CD4-positive, alpha-beta T cell treated with Interleukin-15 for 4 hours (primary cell): Measurements from ENCODE around the gene LAGE3.
A peak's percentile ranks its signal among the peaks of the same experiment; 100 is the strongest.

Source experiments
- DNase-seq: peaks from one replicate; pipeline ENCODE4 v3.0.0-alpha.2; 2020; ENCODE audit warnings: low spot score

LAGE3 gene, protein sequence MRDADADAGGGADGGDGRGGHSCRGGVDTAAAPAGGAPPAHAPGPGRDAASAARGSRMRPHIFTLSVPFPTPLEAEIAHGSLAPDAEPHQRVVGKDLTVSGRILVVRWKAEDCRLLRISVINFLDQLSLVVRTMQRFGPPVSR

DNA sequence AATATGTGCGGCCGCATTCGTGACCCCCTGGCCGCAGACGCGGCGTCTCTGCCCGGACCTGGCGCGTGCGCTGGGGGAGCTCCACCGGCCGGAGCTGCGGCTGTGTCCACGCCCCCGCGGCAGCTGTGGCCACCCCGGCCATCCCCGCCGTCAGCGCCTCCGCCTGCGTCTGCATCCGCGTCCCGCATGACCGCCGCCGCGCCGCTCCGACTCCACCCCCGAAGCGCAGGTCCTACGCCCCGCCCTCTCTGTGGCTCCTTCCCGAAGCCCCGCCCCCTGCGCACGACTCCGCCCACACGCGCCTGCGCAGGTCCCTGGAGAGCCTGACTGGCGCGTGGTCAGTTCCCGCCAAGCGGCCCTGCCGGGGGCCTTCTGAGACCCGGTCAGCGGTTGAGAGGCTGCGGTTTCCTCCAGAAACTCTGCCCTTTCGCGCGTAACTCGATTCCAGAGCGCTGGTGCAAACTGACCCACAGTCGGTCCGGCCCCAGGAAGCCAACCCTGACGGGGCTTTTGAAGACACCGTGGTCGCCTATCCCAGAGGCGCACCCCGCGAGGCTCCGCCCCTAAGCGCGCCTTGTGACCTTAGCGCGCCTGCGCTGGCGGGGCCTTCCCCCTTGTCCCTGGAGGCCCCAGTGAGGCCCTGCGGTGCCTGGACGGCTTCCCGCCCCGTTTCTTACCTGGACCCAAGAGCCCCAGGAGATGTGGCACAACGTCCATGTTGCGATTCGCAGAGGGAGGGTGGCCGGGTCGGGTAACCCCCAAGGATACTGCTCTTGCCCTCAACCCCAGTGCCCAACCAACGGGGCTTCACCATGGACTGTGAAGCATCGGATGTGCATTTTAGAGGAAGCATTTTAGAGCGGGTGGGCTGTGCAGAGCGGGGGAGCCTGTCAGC lies at the start of gene LAGE3:
LAGE3 (minus strand) TSS at position 554 of the 895 bp plus-strand sequence; CDS start at position 188, 366 bp downstream.
- DNase-seq: peak; percentile 94

DNA sequence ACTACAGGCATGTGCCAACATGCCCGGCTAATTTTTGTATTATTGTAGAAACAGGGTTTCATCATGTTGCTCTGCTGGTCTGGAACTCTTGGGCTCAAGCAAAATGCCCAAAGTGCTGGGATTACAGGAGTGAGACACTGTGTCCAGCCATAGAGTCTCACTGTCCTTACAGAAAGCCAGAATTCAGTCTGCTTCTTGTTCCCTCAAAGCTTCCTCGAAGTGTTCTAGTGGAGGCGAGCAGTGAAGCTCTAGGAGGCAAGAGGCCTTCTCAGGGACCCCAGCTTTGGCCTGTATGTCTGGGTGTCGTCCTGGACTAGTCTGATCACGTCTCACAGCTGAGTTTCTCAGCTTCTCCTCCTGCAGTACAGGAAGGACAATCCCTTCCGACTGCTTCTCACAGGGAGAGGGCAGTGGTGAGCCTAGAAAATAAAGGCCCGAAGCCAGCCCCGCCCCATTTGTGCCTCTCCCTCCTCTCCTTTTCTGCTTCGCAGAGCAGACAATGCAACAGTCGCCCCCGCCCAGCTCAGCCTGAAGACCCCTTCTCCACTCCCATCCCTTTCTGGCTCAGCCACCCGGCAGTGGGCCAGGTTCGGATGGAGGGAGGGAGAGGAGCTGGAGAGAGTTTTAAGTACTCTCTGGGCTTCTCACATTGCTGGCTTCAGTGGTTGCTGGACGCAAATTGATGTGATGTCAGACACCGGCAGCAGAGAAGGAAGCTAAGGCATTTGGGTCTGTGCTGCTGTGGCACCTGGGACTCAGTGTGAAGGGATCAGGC lies 48.0 kb upstream of the LAGE3 start:
- DNase-seq: peak; percentile 60

DNA sequence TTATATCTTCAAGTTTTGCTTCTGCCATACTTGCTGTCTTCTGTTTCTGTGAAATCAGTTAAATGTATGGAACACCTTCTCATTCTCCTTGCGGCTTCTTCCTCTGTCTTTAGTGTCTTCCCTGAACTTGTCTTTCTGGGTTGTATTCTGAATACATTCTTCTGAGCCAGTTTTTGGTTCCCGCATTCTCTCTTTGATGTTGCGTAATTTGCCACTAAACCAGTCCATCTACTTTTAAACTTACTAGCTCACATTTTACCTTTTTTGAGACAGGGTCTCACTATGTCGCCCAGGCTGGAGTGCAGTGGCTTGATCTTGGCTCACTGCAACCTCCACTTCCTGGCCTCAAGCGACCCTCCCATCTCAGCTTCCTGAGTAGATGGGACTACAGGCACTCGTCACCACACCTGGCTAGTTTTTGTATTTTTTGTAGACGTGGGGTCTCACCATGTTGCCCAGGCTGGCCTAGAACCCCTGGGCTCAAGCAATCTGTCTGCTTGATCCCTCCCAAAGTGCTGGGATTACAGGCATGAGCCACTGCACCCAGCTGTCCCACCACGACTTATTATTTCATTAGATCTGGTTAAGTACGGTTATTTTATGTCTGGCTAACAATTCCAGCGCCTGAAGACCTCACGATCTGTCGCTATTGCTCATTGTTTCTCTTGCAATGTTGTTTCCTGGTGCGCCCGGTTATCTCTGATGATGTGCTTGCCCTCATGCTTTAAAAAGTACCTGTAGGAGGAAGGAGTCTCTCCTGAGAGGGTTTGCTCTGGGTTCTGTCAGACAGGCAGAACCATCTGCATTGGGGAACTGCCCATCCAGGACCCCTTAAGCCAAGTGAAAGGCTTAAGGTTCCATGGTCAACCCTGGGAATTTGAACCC lies 46.8 kb upstream of the LAGE3 start:
- no peak for DNase-seq

DNA sequence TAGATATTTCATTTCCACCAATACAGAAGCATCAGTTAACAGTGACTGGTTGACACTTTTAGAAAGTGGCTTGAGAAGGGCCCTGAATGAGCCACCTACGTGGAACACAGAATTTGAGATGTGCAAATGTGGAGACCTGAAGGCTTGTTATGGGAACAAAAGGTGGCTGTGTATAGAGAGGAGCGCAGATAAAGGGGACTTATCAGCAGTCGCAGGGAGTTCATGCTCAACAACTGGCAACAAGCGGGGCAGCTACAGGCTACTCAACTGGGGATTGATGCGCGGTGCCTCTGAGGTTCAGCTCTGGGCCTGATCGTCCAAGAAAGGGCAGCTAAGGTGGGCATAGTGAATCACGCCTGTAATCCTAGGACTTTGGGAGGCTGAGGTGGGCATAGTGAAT lies 40.3 kb upstream of the LAGE3 start:
- no peak for DNase-seq

DNA sequence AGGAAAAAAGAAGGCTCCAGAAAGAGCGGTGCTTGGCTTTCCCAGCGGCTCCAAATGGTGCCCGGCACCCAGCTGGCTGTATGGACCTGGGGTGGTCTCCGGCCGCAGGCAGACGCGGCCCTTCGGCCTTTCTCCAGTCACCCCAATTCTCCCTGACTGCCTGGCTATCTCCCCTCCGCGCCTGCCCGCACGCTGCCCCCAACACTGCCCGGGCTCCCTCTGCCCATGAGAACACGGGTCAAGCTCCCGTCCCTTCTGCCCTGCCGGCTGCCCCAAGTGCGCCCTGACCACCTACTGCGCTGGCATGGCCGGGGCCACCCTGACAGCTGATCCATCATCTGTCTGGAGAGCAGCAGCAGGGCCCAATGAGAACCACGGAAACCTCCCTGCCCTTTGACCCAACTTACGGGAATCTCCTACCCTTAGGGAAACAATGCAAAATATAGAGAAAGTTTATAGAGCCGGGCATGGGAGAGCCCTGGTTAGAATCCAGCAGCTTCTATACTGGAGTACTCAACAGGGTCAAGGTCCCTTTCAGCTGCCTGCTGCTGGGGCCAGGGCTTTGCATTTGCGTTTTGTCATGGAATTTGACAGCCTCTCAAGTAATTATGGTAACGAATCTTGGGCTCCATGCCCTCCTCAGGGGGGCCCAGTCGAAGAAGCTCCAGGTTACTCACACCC lies 38.2 kb upstream of the LAGE3 start:
- DNase-seq: no peak

DNA sequence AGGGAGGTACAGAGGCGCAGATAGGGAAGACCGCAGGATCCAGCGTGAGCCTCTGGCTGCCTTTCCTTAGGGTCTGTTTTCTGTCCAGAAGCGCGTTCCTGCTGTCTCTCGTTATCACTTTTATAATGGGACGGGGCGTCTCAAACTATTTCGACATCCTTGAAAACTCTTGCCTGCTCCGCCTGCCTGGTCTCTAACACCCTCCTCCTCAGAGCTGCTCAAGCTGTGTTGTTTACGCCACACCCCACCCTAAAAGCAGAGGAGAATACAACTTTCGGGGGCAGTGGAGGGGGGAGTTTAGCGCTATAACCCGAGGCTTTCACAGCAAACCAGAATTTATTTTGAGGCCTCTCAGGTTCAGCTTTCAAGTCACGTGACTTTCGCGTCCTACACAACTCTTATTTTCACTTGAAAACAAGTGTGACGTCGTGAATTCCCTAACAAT lies 37.6 kb upstream of the LAGE3 start:
- DNase-seq: peak; percentile 14

DNA sequence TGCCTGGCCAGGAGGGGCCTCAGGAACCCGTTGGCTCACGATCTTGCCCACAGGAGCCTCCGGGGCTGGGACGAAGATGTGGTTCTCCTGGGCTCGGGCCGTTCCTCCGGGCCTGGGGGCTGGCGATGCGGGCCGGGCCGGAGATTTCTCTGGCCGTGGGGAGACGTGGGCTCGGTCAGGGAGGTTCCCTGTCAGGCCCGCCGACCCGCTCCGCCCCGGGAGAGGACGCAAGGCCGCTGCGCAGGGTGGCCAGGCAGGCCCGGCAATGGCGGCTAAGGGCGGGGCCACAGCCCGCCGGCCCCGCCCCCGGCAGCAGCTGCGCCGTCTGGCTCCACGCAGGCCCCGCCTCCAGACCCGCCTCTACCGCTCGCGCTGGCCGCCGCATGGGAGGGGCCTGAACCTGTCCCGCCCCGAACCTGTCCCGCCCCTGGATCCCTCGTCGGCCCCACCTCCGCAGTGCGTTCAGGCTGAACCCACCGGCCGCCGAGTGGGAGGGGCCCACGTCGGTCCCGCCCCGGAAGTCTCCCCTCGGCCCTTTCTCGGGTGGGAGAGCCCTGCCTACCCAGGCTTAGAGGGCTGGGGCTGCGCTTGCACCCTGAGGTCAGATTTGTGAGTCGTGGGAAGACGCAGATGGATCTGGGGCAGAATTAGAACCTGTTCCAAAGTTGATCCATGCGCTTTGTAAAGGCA lies 37.0 kb upstream of the LAGE3 start, which contains the start of gene FAM3A:
FAM3A (minus strand) TSS at position 267 of the 690 bp plus-strand sequence. CDS start 460 bp downstream, outside the sequence.
- peak; percentile 92 for DNase-seq

DNA sequence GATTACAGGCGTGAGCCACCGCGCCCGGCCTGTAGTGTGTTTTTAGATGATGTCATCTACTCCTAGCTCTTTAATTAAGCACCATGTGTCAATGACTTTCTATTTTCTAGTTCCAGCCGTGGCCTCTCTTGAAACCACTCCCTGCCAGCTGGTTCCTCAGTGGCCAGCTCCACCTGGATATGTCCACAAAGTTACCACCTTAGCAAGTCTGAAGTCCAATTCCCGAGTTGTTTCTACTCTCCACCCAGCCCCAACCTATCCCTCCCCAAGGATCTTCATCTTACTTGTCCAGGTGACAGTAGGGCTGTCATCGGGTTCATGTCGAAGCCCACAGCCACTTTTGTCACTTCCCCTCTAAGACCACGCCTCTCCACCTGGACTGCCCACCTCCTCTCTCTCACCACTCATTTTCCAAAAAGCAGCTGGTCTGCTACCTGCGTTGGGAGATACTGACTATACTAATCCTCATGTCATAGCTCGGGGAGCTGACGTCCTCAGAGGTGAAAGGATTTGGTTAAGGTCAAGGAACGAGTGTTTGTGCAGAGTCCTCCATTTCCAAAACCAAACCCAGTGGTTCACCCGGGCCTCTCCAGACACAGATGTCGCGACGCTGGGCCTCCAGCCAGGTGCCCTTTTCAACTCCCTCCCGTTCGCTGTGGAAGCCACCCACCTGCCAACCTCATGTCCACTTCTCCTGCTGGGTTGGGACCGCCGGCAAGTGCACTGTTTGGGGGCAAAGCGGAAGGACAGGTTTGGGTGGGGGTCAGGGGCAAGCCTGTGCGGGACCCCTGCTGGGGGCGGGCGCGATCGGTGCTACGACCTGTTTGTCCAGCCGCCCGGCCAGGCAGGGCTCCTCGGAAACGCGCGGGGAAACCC lies 36.2 kb upstream of the LAGE3 start:
- DNase-seq: peak; percentile 6

DNA sequence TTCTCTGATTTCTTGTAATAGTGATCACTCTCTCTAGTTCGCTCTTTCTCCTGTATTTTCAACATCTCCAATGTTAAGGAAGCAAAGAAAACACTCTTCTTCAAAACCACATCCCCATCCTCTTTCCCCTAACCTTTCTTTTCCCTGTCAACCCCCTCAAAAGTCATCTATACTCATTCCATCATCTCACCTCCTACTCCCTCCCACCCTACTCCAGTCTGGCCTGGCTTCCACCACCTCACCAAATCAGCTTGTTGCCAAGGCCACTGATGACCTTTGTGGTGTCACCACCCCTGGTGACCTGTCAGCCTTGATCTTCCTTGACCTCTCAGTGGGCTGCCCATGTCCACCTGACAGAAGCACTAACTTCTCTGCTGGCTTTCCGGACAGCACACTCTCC lies 34.6 kb upstream of the LAGE3 start:
- DNase-seq: no peak

DNA sequence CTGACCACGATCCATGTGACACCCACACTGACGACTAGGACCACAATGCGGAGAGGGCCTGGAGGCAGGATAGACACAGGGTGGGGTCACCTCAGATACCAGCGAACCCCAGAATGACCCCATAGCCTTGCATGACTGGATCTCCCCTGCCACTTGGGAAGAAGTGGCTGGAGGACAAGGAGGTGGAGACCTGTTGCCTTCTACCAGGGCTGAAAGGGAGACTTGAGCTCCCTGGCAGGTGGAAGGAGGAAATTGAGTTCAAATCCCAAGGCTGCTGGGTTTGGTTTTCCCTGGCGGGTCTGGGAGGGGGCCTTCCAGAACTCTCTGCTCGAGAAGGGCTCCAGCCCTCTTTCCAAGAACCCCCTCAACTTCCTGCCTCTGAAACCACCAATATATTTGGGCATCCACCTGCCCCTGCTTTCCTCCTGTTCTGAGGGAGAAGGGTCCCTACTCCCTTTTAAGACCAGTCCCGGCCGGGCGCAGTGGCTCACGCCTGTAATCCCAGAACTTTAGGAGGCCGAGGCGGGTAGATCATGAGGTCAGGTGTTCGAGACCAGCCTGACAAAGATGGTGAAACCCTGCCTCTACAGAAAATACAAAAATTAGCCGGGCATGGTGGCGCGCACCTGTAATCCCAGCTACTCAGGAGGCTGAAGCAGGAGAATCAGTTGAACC lies 33.9 kb upstream of the LAGE3 start:
- DNase-seq: no peak

DNA sequence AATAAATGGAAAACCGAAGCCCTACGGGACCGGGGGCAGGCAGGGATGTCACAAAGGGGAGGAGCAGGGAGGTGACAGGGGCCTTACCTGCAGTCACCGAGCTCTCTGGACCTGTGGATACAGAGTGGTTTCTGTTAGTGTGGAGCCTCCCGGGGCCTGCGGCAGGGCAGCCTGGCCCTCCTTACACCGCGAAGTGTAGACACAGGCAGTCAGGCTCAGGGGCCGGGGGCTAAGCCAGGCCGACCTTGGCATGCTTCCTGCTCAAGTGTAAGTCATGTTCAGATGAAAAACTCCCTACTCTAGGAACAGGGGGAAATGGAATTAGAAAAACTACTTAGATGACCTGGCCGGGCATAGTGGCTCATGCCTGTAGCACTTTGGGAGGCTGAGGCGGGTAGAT lies 32.7 kb upstream of the LAGE3 start:
- DNase-seq: no peak

DNA sequence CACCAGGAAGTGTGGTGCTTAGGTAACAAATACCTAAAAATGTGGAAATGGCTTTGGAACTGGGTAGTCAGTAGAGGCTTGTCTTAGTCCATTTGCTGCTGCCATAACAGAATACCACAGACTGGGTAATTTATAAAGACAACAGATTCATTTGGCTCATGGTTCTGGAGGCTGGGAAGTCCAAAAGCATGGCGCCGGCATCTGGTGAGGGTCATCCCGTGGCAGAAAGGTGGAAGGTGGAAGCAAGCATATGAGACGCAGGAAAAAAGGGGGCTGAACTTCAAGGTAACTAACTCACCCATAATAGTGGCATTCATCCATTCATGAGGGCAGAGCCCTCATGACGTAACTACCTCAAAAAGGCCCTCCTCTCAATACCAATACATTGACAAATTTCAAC lies 30.4 kb upstream of the LAGE3 start:
- no peak for DNase-seq

DNA sequence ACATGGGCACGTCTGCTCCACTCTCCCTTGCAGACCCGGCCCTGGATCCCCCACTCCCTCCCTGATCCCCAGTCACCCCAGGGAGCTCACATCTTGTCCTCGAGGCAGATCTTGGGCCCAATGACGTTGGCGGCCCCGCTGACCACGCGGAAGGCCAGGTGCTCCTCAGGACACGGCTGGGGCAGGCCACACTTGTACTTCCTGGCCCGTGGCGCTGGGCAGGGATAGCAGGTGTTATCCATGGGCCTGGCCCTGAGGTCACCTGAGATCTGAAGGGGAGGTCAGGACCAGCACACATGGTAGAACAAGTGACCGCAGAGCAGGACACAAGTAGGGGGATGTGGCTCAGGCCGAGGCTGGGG lies 29.3 kb upstream of the LAGE3 start:
- DNase-seq: no peak

DNA sequence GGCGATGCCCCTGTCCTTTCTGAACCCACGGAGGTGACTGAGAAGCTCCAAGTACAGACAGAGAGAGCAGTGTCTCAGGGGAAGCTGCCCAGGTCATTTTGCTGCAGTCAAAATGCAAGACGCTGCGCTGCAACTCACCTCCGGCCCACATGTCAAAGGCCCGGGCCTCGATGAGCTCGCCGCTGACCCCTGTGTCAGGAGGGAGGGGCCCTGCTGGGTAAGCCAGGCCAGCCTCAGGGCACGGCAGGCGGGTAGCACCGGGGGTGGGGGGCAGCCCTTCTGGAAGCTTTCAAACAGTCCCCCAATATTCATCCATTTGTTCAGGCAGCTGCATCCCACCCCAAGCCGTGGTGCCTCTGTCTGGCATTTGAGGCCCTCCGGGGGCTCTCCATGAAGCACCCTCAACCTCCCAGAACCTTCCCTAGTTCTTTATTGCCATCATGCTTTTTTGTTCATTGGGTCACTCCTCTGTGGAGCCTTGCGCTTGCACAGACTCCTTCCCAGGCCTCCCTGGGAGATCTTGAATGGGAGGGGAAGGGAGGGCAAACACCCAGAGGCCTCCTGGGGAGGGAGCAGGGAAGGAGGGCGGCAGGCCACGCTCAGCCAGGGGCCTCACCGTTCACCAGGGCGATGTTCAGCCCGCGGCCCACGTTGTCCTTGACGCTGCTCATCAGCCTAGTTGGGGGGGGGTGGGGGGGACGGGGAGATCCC lies 28.7 kb upstream of the LAGE3 start:
- DNase-seq: no peak

DNA sequence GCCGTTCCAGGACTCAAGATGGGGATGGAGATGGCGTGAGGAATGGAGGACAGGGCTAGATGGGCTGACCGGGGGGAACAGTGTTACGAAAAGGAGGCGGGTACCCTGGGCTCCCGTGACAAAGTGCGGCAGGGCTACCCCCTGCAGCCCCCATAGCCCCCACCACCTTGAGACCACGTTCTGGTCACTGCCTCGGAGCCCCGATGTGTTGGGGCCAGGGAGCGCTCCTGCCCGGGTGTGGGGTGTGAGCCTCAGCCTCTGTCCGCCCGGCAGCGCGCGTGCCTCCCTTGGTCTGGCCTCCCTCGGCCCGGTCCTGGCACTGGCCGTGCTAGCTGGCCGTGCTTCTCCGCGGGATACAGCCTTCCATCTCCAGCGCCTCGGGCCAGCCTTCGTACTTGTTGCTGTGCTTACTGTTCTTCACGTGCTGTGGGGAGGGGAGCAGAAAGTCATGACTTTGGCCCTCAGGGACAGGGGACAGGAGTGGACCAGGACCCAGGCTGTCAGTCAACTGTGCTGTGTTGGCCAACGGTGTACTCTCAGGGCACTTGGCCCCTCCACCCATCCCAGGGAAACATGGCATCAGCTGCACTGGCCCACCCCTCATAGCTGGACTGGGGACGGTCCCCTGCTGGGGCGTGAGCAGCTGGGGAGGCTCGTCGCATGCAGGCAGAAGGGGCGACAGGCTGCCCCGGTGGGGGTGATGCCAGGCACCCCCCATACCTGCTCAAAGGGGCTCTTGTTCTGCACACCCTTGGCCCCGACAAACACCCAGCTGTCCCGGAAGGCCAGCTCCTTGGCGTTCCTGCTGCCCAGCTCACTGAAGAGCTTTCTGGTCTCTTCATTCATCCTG lies 27.6 kb upstream of the LAGE3 start:
- no peak for DNase-seq

DNA sequence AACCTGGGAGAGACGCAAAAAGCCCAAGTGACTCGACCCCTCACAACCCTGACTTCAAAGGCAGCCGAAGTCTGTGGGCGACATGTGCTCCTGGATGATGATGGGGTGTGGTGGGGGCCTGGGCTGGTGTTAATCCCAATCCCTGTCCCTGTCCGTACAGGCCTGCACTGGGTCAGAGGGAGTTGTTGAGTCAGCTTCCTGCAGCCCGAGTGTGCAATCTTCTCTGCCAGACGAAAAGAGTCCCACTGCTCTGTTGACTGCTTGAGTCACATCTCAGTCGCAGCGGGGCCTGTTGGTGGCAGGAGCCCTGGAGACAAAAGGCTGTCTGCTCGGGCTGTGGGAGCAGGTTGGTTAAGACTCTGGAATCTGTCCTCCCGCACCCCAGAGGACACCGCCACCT lies 26.7 kb upstream of the LAGE3 start:
- DNase-seq: no peak

DNA sequence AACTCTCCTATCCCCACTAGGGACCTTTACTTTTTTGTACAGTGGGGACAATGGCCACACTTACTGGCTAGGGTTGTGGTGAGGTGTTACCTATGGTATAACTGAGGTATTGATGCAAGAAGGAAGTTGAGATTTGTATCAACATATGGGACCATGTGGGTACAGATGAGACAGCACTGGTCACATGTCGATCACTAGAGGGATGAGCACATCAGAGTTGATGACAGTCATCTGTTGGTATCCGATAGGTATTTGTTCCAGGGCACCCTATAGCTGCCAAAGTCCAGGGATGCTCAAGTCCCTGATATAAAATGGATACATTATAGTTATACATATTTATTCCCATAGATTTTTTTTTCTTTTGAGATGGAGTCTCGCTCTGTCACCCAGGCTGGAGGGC lies 23.9 kb upstream of the LAGE3 start:
- DNase-seq: no peak
